NOMO-1 treated with DMSO at 0.1 percent for 48 hours (cell line): Measurements from ENCODE around the gene ELMO3.

Experiments
- DNase-seq: peaks from one replicate; lab custom pipeline; 2025; ENCODE audit not compliant: unreplicated experiment; lab: John Stamatoyannopoulos, UW

Gene ELMO3

GRCh38 chr16:67252609-67253497, 53.9 kb downstream of the ELMO3 start:
- no peak for DNase-seq
